ENCODE data around the gene ABCC4. TPM values are rescaled to one million over a fixed set of nuclear protein-coding genes. Genes with fewer than 3 reads are reported as not detected.

ABCC4 gene
- total RNA-seq, 1 experiment from 2014 or later = 26.3 TPM

GRCh38 chr13:95226932-95227695 is 74.1 kb downstream of the ABCC4 start:
- no peak overlapping the region for H3K27ac ChIP-seq (ENCODE audit: low read depth, low read length)
- no TSS peak for BruUV-seq (replicated peaks)
- H2AFZ ChIP-seq (ENCODE audit: low read depth, low read length, poor library complexity, severe bottlenecking) = no peak overlapping the region
- ATAC-seq (no peak), DNase-seq (ENCODE audit: low read depth, low spot score) (no peak)
- no peak overlapping the region for H3K4me3 ChIP-seq (replicated peaks in 1 of 2; ENCODE audit: low read depth in 1 of 2, low read length in 2 of 2)
- no peaks in the 10 kb centered on the region for H3K9me2 ChIP-seq (ENCODE audit: insufficient read depth)
- no peaks in the 10 kb centered on the region for H3K36me3 ChIP-seq (ENCODE audit: control insufficient read depth in 1 of 2, insufficient read depth in 2 of 2, low read length in 2 of 2)
- H3K4me1 ChIP-seq (ENCODE audit: control insufficient read depth in 1 of 2, insufficient read depth in 2 of 2, low read length in 2 of 2) = no peaks in the 10 kb centered on the region
- peaks cover 10% of the 10 kb centered on the region for H4K20me1 ChIP-seq (ENCODE audit: insufficient read depth)
- POLR2A ChIA-PET = no interaction called here
- no peak overlapping the region for H3K4me2 ChIP-seq (ENCODE audit: low read length)
- CTCF ChIA-PET = no interaction called here
- RAD21 ChIA-PET (ENCODE audit: low non-redundant PET in 1 of 2, low total read pairs in 2 of 2, uncharacterized antibody in 2 of 2, unreplicated experiment in 2 of 2) = no interaction called here
- TF ChIP-seq TCF7L2 (IDR thresholded peaks at IDR 0.05; ENCODE audit: borderline replicate concordance, extremely low read depth, insufficient read depth, insufficient read length) (no peak), YY1 (IDR thresholded peaks at IDR 0.05; ENCODE audit: extremely low read depth, insufficient replicate concordance, low read depth, low read length) (no peak), SP1 (IDR thresholded peaks at IDR 0.05; ENCODE audit: low read depth) (no peak), EZH2 (IDR thresholded peaks at IDR 0.05) (no peak), ELF1 (IDR thresholded peaks at IDR 0.05; ENCODE audit: borderline replicate concordance, low read depth) (no peak), SIN3A (IDR thresholded peaks at IDR 0.05; ENCODE audit: low read depth) (no peak), ZNF274 (IDR thresholded peaks at IDR 0.05; ENCODE audit: low read depth, low read length) (no peak)
- TF ChIP-seq, protein P1, sequence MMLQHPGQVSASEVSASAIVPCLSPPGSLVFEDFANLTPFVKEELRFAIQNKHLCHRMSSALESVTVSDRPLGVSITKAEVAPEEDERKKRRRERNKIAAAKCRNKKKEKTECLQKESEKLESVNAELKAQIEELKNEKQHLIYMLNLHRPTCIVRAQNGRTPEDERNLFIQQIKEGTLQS (IDR thresholded peaks at IDR 0.05) = no peak
- H3K9ac ChIP-seq (ENCODE audit: low read length) = no peak overlapping the region
- H3K9me3 ChIP-seq (ENCODE audit: control insufficient read depth in 1 of 2, insufficient read depth in 1 of 2, low read depth in 1 of 2, low read length in 2 of 2) = no peaks in the 10 kb centered on the region
- intact Hi-C loops (cut with micrococcal nuclease) = no loop called here
- peaks cover 26% of the 10 kb centered on the region for H3K79me2 ChIP-seq (ENCODE audit: insufficient read depth, low read length)
- no peaks in the 10 kb centered on the region for H3K27me3 ChIP-seq (ENCODE audit: insufficient read depth, low read length)

GRCh38 chr13:95226476-95226875 is 74.8 kb downstream of the ABCC4 start:
- H3K36me3 ChIP-seq (ENCODE audit: control insufficient read depth in 1 of 2, insufficient read depth in 2 of 2, low read length in 2 of 2) = no peaks in the 10 kb centered on the region
- H3K4me3 ChIP-seq (replicated peaks in 1 of 2; ENCODE audit: low read depth in 1 of 2, low read length in 2 of 2) = no peak overlapping the region
- ATAC-seq (no peak), DNase-seq (ENCODE audit: low read depth, low spot score) (no peak)
- RAD21 ChIA-PET (ENCODE audit: low non-redundant PET in 1 of 2, low total read pairs in 2 of 2, uncharacterized antibody in 2 of 2, unreplicated experiment in 2 of 2) = no interaction called here
- no peaks in the 10 kb centered on the region for H3K9me3 ChIP-seq (ENCODE audit: control insufficient read depth in 1 of 2, insufficient read depth in 1 of 2, low read depth in 1 of 2, low read length in 2 of 2)
- peaks cover 31% of the 10 kb centered on the region for H3K79me2 ChIP-seq (ENCODE audit: insufficient read depth, low read length)
- BruUV-seq (replicated peaks) = no TSS peak
- TF ChIP-seq ZNF274 (IDR thresholded peaks at IDR 0.05; ENCODE audit: low read depth, low read length) = no peak
- no peak for TF ChIP-seq JUND (IDR thresholded peaks at IDR 0.05)
- TF ChIP-seq CBX3 (IDR thresholded peaks at IDR 0.05; ENCODE audit: low read depth) = no peak
- no peak for TF ChIP-seq SP1 (IDR thresholded peaks at IDR 0.05; ENCODE audit: low read depth)
- TF ChIP-seq EZH2 (IDR thresholded peaks at IDR 0.05) = no peak
- no peak for TF ChIP-seq POLR2A (IDR thresholded peaks at IDR 0.05; ENCODE audit: borderline replicate concordance, extremely low read depth, insufficient read depth, insufficient read length)
- TF ChIP-seq TCF7L2 (IDR thresholded peaks at IDR 0.05; ENCODE audit: borderline replicate concordance, extremely low read depth, insufficient read depth, insufficient read length) = no peak
- no peak for TF ChIP-seq RAD21 (IDR thresholded peaks at IDR 0.05; ENCODE audit: low read depth)
- TF ChIP-seq CEBPB (IDR thresholded peaks at IDR 0.05; ENCODE audit: low read depth) = no peak
- TF ChIP-seq EGR1 (IDR thresholded peaks at IDR 0.05; ENCODE audit: low read depth) = no peak
- no peak for TF ChIP-seq SRF (IDR thresholded peaks at IDR 0.05; ENCODE audit: low read depth)
- TF ChIP-seq, protein P2, sequence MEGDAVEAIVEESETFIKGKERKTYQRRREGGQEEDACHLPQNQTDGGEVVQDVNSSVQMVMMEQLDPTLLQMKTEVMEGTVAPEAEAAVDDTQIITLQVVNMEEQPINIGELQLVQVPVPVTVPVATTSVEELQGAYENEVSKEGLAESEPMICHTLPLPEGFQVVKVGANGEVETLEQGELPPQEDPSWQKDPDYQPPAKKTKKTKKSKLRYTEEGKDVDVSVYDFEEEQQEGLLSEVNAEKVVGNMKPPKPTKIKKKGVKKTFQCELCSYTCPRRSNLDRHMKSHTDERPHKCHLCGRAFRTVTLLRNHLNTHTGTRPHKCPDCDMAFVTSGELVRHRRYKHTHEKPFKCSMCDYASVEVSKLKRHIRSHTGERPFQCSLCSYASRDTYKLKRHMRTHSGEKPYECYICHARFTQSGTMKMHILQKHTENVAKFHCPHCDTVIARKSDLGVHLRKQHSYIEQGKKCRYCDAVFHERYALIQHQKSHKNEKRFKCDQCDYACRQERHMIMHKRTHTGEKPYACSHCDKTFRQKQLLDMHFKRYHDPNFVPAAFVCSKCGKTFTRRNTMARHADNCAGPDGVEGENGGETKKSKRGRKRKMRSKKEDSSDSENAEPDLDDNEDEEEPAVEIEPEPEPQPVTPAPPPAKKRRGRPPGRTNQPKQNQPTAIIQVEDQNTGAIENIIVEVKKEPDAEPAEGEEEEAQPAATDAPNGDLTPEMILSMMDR (IDR thresholded peaks at IDR 0.05 in 2 of 3, conservative IDR thresholded peaks at IDR 0.05 in 1 of 3; ENCODE audit: borderline replicate concordance in 1 of 3, insufficient read depth in 1 of 3, low read depth in 2 of 3, low read length in 2 of 3) = no peak
- TF ChIP-seq POLR2AphosphoS5 (IDR thresholded peaks at IDR 0.05; ENCODE audit: low read depth, low read length) = no peak
- intact Hi-C loops (cut with micrococcal nuclease) = no loop called here
- no peak overlapping the region for H3K9ac ChIP-seq (ENCODE audit: low read length)
- no peaks in the 10 kb centered on the region for H3K4me1 ChIP-seq (ENCODE audit: control insufficient read depth in 1 of 2, insufficient read depth in 2 of 2, low read length in 2 of 2)
- H4K20me1 ChIP-seq (ENCODE audit: insufficient read depth) = peaks cover 12% of the 10 kb centered on the region
- H2AFZ ChIP-seq (ENCODE audit: low read depth, low read length, poor library complexity, severe bottlenecking) = no peak overlapping the region
- no peak overlapping the region for H3K4me2 ChIP-seq (ENCODE audit: low read length)
- POLR2A ChIA-PET = no interaction called here
- H3K9me2 ChIP-seq (ENCODE audit: insufficient read depth) = no peaks in the 10 kb centered on the region
- no peaks in the 10 kb centered on the region for H3K27me3 ChIP-seq (ENCODE audit: insufficient read depth, low read length)
- CTCF ChIA-PET = no interaction called here
- H3K27ac ChIP-seq (ENCODE audit: low read depth, low read length) = no peak overlapping the region
